ENCODE measurements around the gene NOXA1.

GRCh38 chr9:137410891-137411249, 12.3 kb upstream of the NOXA1 start:
- TF ChIP-seq CTCF (conservative IDR thresholded peaks at IDR 0.05; ENCODE audit: low read depth, low read length) (no peak), EZH2 (IDR thresholded peaks at IDR 0.05; ENCODE audit: borderline replicate concordance, low read depth, low read length, poor library complexity, severe bottlenecking) (no peak)
